ENCODE data around the gene CUL9.

Gene CUL9

GRCh38 chr6:43173591-43174262, 8.3 kb upstream of the CUL9 start:
- no peak for DNase-seq

GRCh38 chr6:43174263-43175112, 7.5 kb upstream of the CUL9 start:
- peak; percentile 92 for DNase-seq

- no peak for DNase-seq
Measured at GRCh38 chr6:43175676-43176422, 6.1 kb upstream of the CUL9 start.

GRCh38 chr6:43176423-43176786, 5.6 kb upstream of the CUL9 start:
- no peak for DNase-seq

- no peak for DNase-seq
Measured at GRCh38 chr6:43178150-43178549, 3.8 kb upstream of the CUL9 start.

- no peak for DNase-seq
Measured at GRCh38 chr6:43178951-43179830, 2.8 kb upstream of the CUL9 start.

GRCh38 chr6:43180058-43180457, 1.9 kb upstream of the CUL9 start:
- no peak for DNase-seq

- no peak for DNase-seq
Measured at GRCh38 chr6:43180985-43181384, 1.0 kb upstream of the CUL9 start.

GRCh38 chr6:43181621-43181941, 415 bp upstream of the CUL9 start:
- no peak for DNase-seq

- no peak for DNase-seq
Measured at GRCh38 chr6:43183441-43183840, 1.4 kb downstream of the CUL9 start.

- DNase-seq = no peak
Measured at GRCh38 chr6:43184268-43184985, 2.4 kb downstream of the CUL9 start.

- no peak for DNase-seq
Measured at GRCh38 chr6:43185391-43185985, 3.5 kb downstream of the CUL9 start.

GRCh38 chr6:43186019-43186418, 4.0 kb downstream of the CUL9 start:
- no peak for DNase-seq

GRCh38 chr6:43186706-43187105, 4.7 kb downstream of the CUL9 start:
- no peak for DNase-seq

GRCh38 chr6:43187821-43188220, 5.8 kb downstream of the CUL9 start:
- no peak for DNase-seq

- DNase-seq = no peak
Measured at GRCh38 chr6:43188426-43188825, 6.4 kb downstream of the CUL9 start.

- DNase-seq = no peak
Measured at GRCh38 chr6:43189776-43190304, 7.8 kb downstream of the CUL9 start.

GRCh38 chr6:43192911-43193310, 10.9 kb downstream of the CUL9 start:
- DNase-seq = no peak

GRCh38 chr6:43193929-43194328, 11.9 kb downstream of the CUL9 start:
- no peak for DNase-seq

- DNase-seq = no peak
Measured at GRCh38 chr6:43196337-43196736, 14.3 kb downstream of the CUL9 start.

- no peak for DNase-seq
Measured at GRCh38 chr6:43199912-43200311, 17.9 kb downstream of the CUL9 start.

GRCh38 chr6:43200541-43200940, 18.5 kb downstream of the CUL9 start:
- DNase-seq = no peak

Measured in NCI-H2171 (cell line).